GM12878 (cell line): Measurements from ENCODE around the gene OPTC.

ENCODE experiments used
- CEBPB ChIP-seq, 2 experiments: fragments of 150-350 bp in 1 of 2; IDR thresholded peaks; 2 replicates each; pipeline ENCODE4 v1.6.1; 2012 to 2014; ENCODE audit warnings: low read depth in 2 of 2, low read length in 2 of 2, borderline replicate concordance in 1 of 2, inconsistent platforms in 1 of 2
- CHD1 ChIP-seq: IDR thresholded peaks from 2 replicates; pipeline ENCODE4 v1.6.1; 2012; ENCODE audit warnings: low read depth, low read length, improper control_type of control experiment
- CTCF ChIP-seq, 3 experiments: IDR thresholded peaks in 2 of 3; conservative IDR thresholded peaks in 1 of 3; 2 replicates each; pipeline ENCODE4 v1.5.1; 2011; ENCODE audit warnings: low read depth in 3 of 3, low read length in 3 of 3, mild to moderate bottlenecking in 3 of 3, control low read depth in 2 of 3, moderate library complexity in 2 of 3, inconsistent platforms in 1 of 3, mixed read lengths in 1 of 3; ENCODE audit not compliant: control insufficient read depth in 2 of 3, insufficient read depth in 1 of 3; ENCODE audit errors: extremely low read depth in 1 of 3
- DPF2 ChIP-seq: fragments of 450-650 bp; IDR thresholded peaks from 2 replicates; pipeline ENCODE4 v1.6.1; 2017; ENCODE audit warnings: mild to moderate bottlenecking
- IKZF1 ChIP-seq: fragments of 450-650 bp; conservative IDR thresholded peaks from 2 replicates; pipeline ENCODE4 v1.6.1; 2017; ENCODE audit warnings: antibody characterized with exemption, mild to moderate bottlenecking
- NRF1 ChIP-seq: conservative IDR thresholded peaks from 2 replicates; pipeline ENCODE4 v1.6.1; 2011; ENCODE audit warnings: mild to moderate bottlenecking, low read depth, low read length, improper control_type of control experiment
- POLR2A ChIP-seq: IDR thresholded peaks from 2 replicates; pipeline ENCODE4 v1.6.1; 2011; ENCODE audit warnings: low read depth, mild to moderate bottlenecking, low read length
- SIX5 ChIP-seq: IDR thresholded peaks from 2 replicates; pipeline ENCODE4 v1.6.1; 2011; ENCODE audit warnings: mild to moderate bottlenecking, low read depth, low read length, moderate library complexity; ENCODE audit not compliant: severe bottlenecking
- SP1 ChIP-seq: IDR thresholded peaks from one replicate; pipeline ENCODE4 v1.6.1; 2011; ENCODE audit warnings: low read depth, low read length
- TCF7 ChIP-seq: IDR thresholded peaks from 2 replicates; pipeline ENCODE4 v1.6.1; 2014; ENCODE audit warnings: antibody characterized with exemption, borderline replicate concordance

- TF ChIP-seq SIX5 (no peak), SP1 (no peak), IKZF1 (no peak), CTCF (IDR thresholded peaks at IDR 0.05 in 2 of 3, conservative IDR thresholded peaks at IDR 0.05 in 1 of 3; ENCODE audit: control insufficient read depth in 2 of 3, extremely low read depth in 1 of 3, insufficient read depth in 1 of 3, low read depth in 3 of 3, low read length in 3 of 3) (no peak), CHD1 (no peak), DPF2 (no peak), POLR2A (no peak), NRF1 (no peak), CEBPB (IDR thresholded peaks at IDR 0.05; ENCODE audit: borderline replicate concordance in 1 of 2, low read depth in 2 of 2, low read length in 2 of 2) (no peak), TCF7 (no peak)
These were observed 61.1 kb downstream of the OPTC start for GRCh38 chr1:203555076-203555475.
